PFSK-1 (cell line): ENCODE data around the gene PDE4B.

Source experiments
- POLR2AphosphoS5 ChIP-seq: IDR thresholded peaks from 2 replicates; pipeline ENCODE4 v1.6.1; 2012; ENCODE audit warnings: low read depth, mild to moderate bottlenecking, control low read depth, low read length, moderate library complexity
- SIN3A ChIP-seq: IDR thresholded peaks from 2 replicates; pipeline ENCODE4 v1.6.1; 2012; ENCODE audit warnings: mild to moderate bottlenecking, low read length, moderate library complexity, borderline replicate concordance; ENCODE audit not compliant: insufficient read depth
- TAF1 ChIP-seq: IDR thresholded peaks from 2 replicates; pipeline ENCODE4 v1.6.1; 2012; ENCODE audit warnings: low read length, control low read depth, borderline replicate concordance; ENCODE audit not compliant: insufficient read depth
- TF ChIP-seq, protein P1 (sequence below), 2 experiments: IDR thresholded peaks; 2 replicates each; pipeline versions ENCODE4 v1.6.1 to v1.8.0; 2011 to 2012; ENCODE audit warnings: low read depth in 2 of 2, low read length in 2 of 2, control low read depth in 1 of 2, inconsistent platforms in 1 of 2, mild to moderate bottlenecking in 1 of 2, moderate library complexity in 1 of 2; ENCODE audit not compliant: insufficient read depth in 1 of 2

DNA sequence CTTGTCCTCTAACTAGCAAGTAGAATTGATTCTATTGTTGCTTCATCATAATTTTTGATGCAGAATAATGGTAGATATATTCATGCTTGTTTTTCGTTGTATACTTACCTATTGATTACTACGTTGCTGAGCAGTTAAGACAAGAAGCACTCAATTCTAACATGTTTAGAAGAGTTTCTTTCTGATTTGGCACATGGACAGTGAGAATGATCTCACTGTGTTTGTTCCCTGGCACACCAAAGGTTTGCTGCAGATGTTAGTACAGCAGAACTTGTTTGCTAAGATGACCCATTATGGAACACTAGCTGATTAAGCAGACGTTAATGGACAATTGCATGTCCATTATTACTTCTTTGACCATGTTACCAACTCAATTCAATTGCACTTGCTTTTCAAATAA, 556.5 kb downstream of the PDE4B start:
- TF ChIP-seq TAF1 (no peak), SIN3A (no peak), POLR2AphosphoS5 (no peak)
- TF ChIP-seq, protein P1, sequence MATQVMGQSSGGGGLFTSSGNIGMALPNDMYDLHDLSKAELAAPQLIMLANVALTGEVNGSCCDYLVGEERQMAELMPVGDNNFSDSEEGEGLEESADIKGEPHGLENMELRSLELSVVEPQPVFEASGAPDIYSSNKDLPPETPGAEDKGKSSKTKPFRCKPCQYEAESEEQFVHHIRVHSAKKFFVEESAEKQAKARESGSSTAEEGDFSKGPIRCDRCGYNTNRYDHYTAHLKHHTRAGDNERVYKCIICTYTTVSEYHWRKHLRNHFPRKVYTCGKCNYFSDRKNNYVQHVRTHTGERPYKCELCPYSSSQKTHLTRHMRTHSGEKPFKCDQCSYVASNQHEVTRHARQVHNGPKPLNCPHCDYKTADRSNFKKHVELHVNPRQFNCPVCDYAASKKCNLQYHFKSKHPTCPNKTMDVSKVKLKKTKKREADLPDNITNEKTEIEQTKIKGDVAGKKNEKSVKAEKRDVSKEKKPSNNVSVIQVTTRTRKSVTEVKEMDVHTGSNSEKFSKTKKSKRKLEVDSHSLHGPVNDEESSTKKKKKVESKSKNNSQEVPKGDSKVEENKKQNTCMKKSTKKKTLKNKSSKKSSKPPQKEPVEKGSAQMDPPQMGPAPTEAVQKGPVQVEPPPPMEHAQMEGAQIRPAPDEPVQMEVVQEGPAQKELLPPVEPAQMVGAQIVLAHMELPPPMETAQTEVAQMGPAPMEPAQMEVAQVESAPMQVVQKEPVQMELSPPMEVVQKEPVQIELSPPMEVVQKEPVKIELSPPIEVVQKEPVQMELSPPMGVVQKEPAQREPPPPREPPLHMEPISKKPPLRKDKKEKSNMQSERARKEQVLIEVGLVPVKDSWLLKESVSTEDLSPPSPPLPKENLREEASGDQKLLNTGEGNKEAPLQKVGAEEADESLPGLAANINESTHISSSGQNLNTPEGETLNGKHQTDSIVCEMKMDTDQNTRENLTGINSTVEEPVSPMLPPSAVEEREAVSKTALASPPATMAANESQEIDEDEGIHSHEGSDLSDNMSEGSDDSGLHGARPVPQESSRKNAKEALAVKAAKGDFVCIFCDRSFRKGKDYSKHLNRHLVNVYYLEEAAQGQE (IDR thresholded peaks at IDR 0.05; ENCODE audit: insufficient read depth in 1 of 2, low read depth in 2 of 2, low read length in 2 of 2), result no peak
